Spleen (tissue), 7 donors: ENCODE results near the gene TLE1.

Experiments used
- POLR2A ChIP-seq, 3 donors: fragments of 450-650 bp; IDR thresholded peaks; one replicate each; pipeline ENCODE4 v1.5.1; 2017; ENCODE audit warnings: antibody characterized with exemption in 3 of 3, mild to moderate bottlenecking in 1 of 3
- TF ChIP-seq, protein P1 (sequence below), 11 experiments: fragments of 200-600 bp in 7 of 11; fragments of 450-650 bp in 4 of 11; sonication (generic) in 4 of 11; IDR thresholded peaks in 8 of 11; conservative IDR thresholded peaks in 3 of 11; 1 replicate in 7 of 11; 2 replicates in 4 of 11; pipeline versions ENCODE4 v1.4.0 to v1.8.0; 2016 to 2021; ENCODE audit warnings: antibody characterized with exemption in 11 of 11, inconsistent platforms in 4 of 11, mild to moderate bottlenecking in 1 of 11
- donor health status: DM: no; HTN: no; CAD: no; lungs with moderate emphysema.
- donor health status: DM: no; HTN: no; CAD: no.
- donor health status: DM: no; HTN: no; CAD: no.

DNA sequence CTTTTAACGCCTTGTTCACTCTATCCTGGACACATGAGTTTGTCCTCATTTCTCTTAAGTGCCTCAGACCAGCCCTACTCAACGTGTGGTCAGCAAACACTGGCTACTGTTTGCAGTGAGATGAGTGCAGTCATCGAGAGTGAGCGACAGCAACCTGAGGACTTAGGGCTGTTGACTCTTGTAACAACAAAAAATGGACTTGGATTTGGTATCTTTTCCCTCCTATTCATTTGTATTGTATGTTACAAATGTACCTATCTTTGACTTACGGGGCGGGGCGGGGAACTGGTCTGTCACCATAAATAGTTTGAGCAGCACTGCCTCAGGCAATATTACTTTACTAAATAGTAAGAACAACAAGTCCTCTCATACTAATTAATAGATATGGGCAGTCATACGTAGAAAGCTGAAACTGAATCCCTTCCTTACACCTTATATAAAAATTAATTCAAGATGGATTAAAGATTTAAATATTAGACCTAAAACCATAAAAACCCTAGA lies 84.1 kb downstream of the TLE1 start:
- TF ChIP-seq POLR2A (IDR thresholded peaks at IDR 0.05) = no peak
- TF ChIP-seq, protein P1, sequence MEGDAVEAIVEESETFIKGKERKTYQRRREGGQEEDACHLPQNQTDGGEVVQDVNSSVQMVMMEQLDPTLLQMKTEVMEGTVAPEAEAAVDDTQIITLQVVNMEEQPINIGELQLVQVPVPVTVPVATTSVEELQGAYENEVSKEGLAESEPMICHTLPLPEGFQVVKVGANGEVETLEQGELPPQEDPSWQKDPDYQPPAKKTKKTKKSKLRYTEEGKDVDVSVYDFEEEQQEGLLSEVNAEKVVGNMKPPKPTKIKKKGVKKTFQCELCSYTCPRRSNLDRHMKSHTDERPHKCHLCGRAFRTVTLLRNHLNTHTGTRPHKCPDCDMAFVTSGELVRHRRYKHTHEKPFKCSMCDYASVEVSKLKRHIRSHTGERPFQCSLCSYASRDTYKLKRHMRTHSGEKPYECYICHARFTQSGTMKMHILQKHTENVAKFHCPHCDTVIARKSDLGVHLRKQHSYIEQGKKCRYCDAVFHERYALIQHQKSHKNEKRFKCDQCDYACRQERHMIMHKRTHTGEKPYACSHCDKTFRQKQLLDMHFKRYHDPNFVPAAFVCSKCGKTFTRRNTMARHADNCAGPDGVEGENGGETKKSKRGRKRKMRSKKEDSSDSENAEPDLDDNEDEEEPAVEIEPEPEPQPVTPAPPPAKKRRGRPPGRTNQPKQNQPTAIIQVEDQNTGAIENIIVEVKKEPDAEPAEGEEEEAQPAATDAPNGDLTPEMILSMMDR (IDR thresholded peaks at IDR 0.05 in 8 of 11, conservative IDR thresholded peaks at IDR 0.05 in 3 of 11) = no peak
